ENCODE results near the gene CACNA1I.

GRCh38 chr22:39577366-39577765 lies 6.8 kb downstream of the CACNA1I start:
- no peak for TF ChIP-seq EZH2 (IDR thresholded peaks at IDR 0.05)
- TF ChIP-seq POLR2AphosphoS5 (IDR thresholded peaks at IDR 0.05; ENCODE audit: borderline replicate concordance, low read depth, low read length), result no peak
- TF ChIP-seq FOXP2 (optimal IDR thresholded peaks at IDR 0.05; ENCODE audit: control extremely low read depth, extremely low read length, insufficient read depth), result no peak

Measured in SK-N-MC (cell line).